ENCODE data around the gene STMN3.
A peak's percentile ranks its signal among the peaks of the same experiment; 100 is the strongest.
"Not testable (repeated sequence)": the region's sequence is repeated elsewhere in the genome, so short reads cannot be mapped to it uniquely, and the experiment has no call there.

Gene STMN3

GRCh38 chr20:63678667-63679465 is 25.6 kb upstream of the STMN3 start:
- DNase-seq (ENCODE audit: low spot score) = no peak

GRCh38 chr20:63678071-63678470 is 24.8 kb upstream of the STMN3 start:
- DNase-seq (ENCODE audit: low spot score) = no peak

- no peak for DNase-seq (ENCODE audit: low spot score)
These were observed 22.6 kb upstream of the STMN3 start for GRCh38 chr20:63675681-63676368.

GRCh38 chr20:63673951-63674350 is 20.7 kb upstream of the STMN3 start:
- DNase-seq (ENCODE audit: low spot score) = no peak

GRCh38 chr20:63672666-63673065 is 19.4 kb upstream of the STMN3 start:
- DNase-seq (ENCODE audit: low spot score) = no peak

- DNase-seq (ENCODE audit: low spot score) = not testable (repeated sequence)
These were observed 18.5 kb upstream of the STMN3 start for GRCh38 chr20:63671695-63672094.

- DNase-seq (ENCODE audit: low spot score) = no peak
These were observed 15.1 kb upstream of the STMN3 start for GRCh38 chr20:63668351-63668750.

- no peak for DNase-seq (ENCODE audit: low spot score)
These were observed 14.6 kb upstream of the STMN3 start for GRCh38 chr20:63667858-63668257.

- DNase-seq (ENCODE audit: low spot score) = no peak
These were observed 12.5 kb upstream of the STMN3 start for GRCh38 chr20:63665708-63666107.

GRCh38 chr20:63664861-63665594 is 11.8 kb upstream of the STMN3 start:
- no peak for DNase-seq (ENCODE audit: low spot score)

GRCh38 chr20:63664143-63664851 is 11.1 kb upstream of the STMN3 start:
- DNase-seq (ENCODE audit: low spot score) = no peak

- DNase-seq (ENCODE audit: low spot score) = no peak
These were observed 10.3 kb upstream of the STMN3 start for GRCh38 chr20:63663332-63664066.

- no peak for DNase-seq (ENCODE audit: low spot score)
These were observed 9.6 kb upstream of the STMN3 start for GRCh38 chr20:63662813-63663189.

GRCh38 chr20:63661959-63662812 is 9.0 kb upstream of the STMN3 start:
- no peak for DNase-seq (ENCODE audit: low spot score)

- DNase-seq (ENCODE audit: low spot score) = no peak
These were observed 7.9 kb upstream of the STMN3 start for GRCh38 chr20:63661108-63661507.

GRCh38 chr20:63660622-63661021 is 7.4 kb upstream of the STMN3 start:
- DNase-seq (ENCODE audit: low spot score) = no peak

GRCh38 chr20:63660174-63660573 is 7.0 kb upstream of the STMN3 start:
- not testable (repeated sequence) for DNase-seq (ENCODE audit: low spot score)

GRCh38 chr20:63659370-63659769 is 6.1 kb upstream of the STMN3 start:
- no peak for DNase-seq (ENCODE audit: low spot score)

GRCh38 chr20:63658749-63659187 is 5.5 kb upstream of the STMN3 start:
- DNase-seq (ENCODE audit: low spot score) = no peak

GRCh38 chr20:63657937-63658748 is 4.9 kb upstream of the STMN3 start, which contains the start of gene RTEL1:
RTEL1 (plus strand) TSS chr20:63658312; CDS start chr20:63659403, 1,091 bp downstream.
- DNase-seq (ENCODE audit: low spot score) = peak; percentile 89
